GM10248 (cell line): ENCODE measurements around the gene SLC25A25.
A peak's percentile ranks its signal among the peaks of the same experiment; 100 is the strongest.
"Not testable (repeated sequence)": the region's sequence is repeated elsewhere in the genome, so short reads cannot be mapped to it uniquely, and the experiment has no call there.

Source experiments
- CTCF ChIA-PET: fragments of 300-600 bp; sonication (Branson Sonifier 250); formaldehyde crosslinking; extraction: SDS; loops from one replicate; lab custom pipeline; 2021; ENCODE audit warnings: antibody characterized with exemption; lab: Yijun Ruan, JAX
- POLR2A ChIA-PET: fragments of 350-650 bp; sonication (Branson Sonifier 250); formaldehyde crosslinking; extraction: SDS; loops from one replicate; lab custom pipeline; 2020; ENCODE audit warnings: antibody characterized with exemption; lab: Yijun Ruan, JAX
- DNase-seq: peaks from one replicate; pipeline ENCODE4 v3.0.0; 2012; ENCODE audit errors: extremely low spot score
- TF ChIP-seq, protein P1 (sequence below): IDR thresholded peaks from 2 replicates; pipeline ENCODE4 v1.5.1; 2012; ENCODE audit warnings: mild to moderate bottlenecking, low read depth; ENCODE audit errors: extremely low read depth, missing control alignments, control extremely low read depth

SLC25A25 gene

DNA sequence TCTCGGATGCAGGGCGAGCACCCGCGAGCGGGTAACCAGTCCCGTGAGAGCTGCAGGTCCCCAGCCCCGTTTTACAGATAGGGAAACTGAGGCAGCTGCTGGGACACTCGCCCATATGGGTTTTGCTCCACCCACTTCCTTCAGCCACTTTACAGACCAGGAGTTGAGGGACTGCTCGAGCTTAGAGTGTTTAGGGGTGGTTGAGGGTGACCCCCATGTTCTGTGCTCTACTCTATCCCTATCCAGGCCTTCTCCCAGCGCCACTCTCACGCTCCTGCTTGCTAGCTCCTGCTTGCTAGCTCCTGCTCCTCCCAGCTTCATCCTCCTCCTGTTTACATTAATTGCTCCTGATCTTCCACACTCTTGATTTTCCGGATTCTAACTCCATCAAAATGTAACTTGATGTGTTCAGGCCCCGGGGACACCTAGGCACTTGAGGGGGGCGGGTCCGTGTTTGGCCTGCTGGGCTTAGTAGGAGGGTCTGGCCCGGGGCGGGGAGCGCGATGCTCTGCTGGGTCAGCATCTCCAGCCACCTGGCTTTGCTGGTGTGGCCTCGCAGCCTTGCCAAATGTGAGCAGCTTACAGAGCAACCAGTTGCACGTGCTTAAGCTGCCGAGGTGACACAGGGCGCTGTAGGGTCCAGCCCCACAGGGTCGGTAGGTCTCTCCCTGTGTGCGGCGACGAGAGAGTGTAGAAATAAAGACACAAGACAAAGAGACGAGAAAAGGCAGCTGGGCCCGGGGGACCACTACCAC lies 61.0 kb downstream of the SLC25A25 start:
- TF ChIP-seq, protein P1, sequence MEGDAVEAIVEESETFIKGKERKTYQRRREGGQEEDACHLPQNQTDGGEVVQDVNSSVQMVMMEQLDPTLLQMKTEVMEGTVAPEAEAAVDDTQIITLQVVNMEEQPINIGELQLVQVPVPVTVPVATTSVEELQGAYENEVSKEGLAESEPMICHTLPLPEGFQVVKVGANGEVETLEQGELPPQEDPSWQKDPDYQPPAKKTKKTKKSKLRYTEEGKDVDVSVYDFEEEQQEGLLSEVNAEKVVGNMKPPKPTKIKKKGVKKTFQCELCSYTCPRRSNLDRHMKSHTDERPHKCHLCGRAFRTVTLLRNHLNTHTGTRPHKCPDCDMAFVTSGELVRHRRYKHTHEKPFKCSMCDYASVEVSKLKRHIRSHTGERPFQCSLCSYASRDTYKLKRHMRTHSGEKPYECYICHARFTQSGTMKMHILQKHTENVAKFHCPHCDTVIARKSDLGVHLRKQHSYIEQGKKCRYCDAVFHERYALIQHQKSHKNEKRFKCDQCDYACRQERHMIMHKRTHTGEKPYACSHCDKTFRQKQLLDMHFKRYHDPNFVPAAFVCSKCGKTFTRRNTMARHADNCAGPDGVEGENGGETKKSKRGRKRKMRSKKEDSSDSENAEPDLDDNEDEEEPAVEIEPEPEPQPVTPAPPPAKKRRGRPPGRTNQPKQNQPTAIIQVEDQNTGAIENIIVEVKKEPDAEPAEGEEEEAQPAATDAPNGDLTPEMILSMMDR, result no peak
- DNase-seq, result no peak
- ChIA-PET POLR2A (interaction anchor here (1.5 kb wide), 1 partner anchor 62 kb away, joined by 4 read pairs; the partner anchor contains the start of gene NAIF1), CTCF (interaction anchor here (0.9 to 7.4 kb wide), 9 partner anchors 8 to 95 kb away, joined by 3 to 110 read pairs (median 4); partner anchors contain the start of gene BBLN)

DNA sequence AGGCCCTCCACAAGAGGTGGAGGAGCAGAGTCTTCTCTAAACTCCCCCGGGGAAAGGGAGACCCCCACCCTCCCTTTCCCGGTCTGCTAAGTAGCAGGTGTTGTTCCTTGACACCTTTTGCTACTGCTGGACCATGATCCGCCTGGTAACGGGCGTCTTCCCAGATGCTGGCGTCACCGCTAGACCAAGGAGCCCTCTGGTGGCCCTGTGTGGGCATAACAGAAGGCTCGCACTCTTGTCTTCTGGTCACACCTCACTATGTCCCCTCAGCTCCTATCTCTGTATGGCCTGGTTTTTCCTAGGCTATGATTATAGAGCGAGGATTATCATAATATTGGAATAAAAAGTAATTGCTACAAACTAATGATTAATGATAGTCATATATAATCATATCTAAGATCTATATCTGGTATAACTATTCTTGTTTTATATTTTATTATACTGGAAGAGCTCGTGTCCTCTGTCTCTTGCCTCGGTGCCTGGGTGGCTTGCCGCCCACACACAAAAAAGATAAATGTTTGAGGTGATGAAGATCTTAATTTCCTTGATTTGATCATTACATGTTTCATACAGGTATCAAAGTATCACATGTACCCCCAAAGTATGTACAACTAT lies 62.1 kb downstream of the SLC25A25 start:
- POLR2A ChIA-PET, result interaction anchor here (0.6 kb wide), 1 partner anchor 29 kb away, joined by 7 read pairs; no protein-coding TSS in a partner anchor
- DNase-seq, result not testable (repeated sequence)
- TF ChIP-seq, protein P1, result peak; percentile 39
- CTCF ChIA-PET, result interaction anchor here (2.5 to 7.4 kb wide), 2 partner anchors 12 to 15 kb away, joined by 10 to 110 read pairs; no protein-coding TSS in a partner anchor

DNA sequence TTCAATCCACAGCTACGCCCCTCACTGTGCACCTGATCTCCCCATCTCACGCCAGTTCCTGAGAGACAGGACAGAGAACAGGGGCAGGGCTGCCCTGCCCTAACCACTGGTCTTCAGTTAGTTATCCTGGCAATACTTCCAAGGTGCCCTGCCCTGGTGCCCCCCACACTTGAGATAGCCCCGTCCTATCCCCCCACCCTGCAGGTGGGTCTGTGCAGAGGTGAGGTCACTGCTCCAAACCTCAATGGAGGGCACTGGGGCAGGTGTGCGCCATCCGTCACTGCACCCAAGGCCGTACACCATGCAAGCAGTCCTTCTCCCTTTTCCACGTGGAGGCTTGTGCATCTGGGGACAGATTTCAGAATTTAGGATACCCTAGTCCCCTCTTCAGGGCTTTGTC lies 62.6 kb downstream of the SLC25A25 start:
- CTCF ChIA-PET, result interaction anchor here (7.4 kb wide), 1 partner anchor 15 kb away, joined by 110 read pairs; no protein-coding TSS in a partner anchor

DNA sequence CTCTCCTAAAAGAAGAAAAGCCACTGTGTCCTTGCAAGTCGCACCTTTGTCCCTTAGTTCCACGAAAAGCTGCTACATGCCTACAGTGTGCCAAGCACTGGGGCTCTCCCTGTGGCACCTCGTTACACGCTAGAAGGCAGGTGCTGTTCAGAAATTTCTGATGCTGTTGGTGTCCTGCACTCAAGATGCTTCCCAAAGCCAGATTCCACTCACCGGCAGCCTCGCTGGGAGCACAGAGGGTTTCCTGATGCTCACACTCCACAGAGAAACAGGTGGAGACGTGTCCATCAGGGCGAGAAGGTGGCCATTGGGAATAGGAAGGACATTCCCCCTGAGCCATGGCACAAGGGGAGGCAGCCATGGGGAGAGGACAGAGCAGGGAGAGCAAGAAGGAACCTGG lies 63.3 kb downstream of the SLC25A25 start:
- POLR2A ChIA-PET, DNase-seq, CTCF ChIA-PET: not testable (repeated sequence)

More for the DNA sequence above, 62.6 kb downstream of the SLC25A25 start:
- not testable (repeated sequence) for DNase-seq
- POLR2A ChIA-PET, result interaction anchor here (0.6 kb wide), 1 partner anchor 28 kb away, joined by 7 read pairs; no protein-coding TSS in a partner anchor

DNA sequence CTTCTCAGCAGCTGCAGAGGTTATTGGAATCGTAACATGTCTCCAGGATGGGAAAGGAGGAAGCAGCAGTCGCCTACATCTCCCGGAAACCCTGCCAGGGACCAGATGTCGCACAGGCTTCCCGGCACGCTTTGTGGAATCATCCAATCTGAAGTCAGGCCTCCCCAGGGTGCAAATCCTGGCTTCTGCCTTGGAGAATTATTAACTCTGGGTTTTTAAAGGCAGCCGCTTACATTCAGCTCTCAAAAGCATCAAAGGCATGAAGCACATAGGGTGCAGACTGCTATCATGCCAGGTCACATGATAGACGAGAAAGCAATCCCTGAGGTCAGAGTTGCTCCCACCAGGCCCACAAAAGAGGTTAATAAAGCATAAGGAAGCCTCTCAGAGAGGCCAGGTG lies 64.1 kb downstream of the SLC25A25 start:
- POLR2A ChIA-PET, DNase-seq, CTCF ChIA-PET: not testable (repeated sequence)

DNA sequence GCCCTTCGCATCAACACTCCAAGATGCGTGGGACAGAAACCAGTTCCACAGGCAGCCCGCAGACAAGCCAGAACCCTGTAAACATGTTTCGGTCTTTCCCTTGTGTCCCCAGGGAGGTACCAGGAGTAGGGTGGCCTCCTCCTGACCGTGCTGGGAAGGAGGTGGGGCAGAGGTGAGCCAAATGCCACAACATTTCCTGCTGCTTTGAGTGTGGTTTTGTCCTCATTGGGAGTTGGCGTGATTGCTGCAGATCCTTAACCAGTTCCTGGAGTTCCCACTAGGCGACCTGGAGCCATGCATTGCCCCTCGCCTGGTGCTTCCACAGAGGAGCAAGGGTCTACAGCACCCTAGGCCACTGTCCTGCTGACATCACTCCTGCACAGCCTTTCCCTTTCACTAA lies 67.5 kb downstream of the SLC25A25 start:
- DNase-seq, POLR2A ChIA-PET, CTCF ChIA-PET: not testable (repeated sequence)

DNA sequence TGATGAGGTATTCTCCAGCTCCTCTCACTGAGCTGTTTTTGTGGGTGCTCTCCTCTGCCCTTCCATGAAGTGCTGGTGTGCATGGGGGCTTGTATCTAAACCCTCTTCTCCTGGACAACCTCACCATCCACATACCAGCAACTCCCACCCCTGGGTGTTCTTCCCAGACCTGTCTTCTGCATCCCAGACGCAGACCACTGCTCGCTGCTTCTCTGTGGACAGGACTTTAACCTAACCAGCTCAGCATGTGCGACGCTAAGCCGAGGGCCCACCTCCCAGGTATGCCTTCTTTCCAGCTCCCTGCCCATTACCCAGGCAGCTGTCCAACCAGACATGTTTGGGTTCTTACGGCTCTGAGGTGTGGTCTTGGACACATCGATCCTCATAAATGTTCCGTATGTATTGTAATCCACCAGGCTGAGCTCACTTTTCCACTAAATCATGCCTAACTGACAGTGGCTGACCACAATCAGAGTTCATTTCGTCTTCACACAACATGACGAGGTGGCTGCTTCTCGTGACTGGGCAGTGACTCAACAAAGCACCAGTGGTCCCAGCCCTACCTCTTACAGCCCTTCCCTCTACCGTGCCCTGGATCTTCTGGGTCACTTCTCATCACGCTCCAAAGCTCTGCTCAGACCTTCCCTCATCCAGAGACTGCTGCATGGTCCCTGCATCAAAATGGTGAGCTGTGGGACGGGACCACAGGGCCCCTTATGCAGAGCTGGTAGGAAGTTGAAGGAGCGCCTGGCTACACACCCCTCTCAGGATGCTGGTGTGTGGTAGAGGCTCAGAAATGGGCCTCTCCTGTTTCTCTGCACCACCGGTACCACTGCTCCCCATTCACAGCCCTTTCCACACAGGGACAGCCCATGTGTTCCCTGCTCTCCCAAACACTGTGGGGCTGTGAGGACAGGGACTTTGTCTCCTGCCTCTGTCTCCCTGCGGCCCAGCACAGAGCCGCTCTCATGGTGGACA lies 69.1 kb downstream of the SLC25A25 start:
- DNase-seq, result no peak
- POLR2A ChIA-PET, result no interaction called here
- CTCF ChIA-PET, result interaction anchor here (1.0 to 1.8 kb wide), 5 partner anchors 9 to 195 kb away, joined by 3 to 10 read pairs (median 4); partner anchors contain the start of gene CIZ1
- TF ChIP-seq, protein P1, result no peak

DNA sequence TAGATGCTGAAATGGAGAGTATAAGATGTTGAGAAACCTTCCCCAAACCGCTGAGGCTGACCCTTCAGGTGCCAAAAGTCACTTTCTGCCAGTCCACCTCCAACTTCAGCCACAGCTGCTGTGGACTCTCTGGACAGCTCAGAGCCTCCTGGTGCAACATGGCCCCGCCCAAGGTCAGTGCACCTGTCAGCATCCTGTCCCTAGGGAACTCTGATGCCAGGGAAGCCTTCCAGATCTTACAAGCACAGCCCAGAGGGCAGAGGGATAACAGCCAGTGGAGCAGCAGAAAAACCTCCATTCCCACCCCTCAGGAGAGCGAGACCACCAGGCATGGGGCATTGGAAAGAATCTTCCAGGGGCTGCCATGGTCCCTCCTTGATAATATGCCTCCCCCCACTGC lies 70.0 kb downstream of the SLC25A25 start:
- ChIA-PET CTCF (interaction anchor here (1.3 kb wide), 1 partner anchor 10 kb away, joined by 3 read pairs; no protein-coding TSS in a partner anchor), POLR2A (no interaction called here)
- TF ChIP-seq, protein P1, result no peak
- no peak for DNase-seq
